Psoas muscle (tissue), 8 donors: ENCODE measurements around the gene GAST. TPM values are rescaled to one million over a fixed set of nuclear protein-coding genes. Genes with fewer than 3 reads are reported as not detected.

Source experiments
- ATAC-seq, 4 donors: fragments of 200-7000 bp; cut with Tn5 transposase; one replicate each; pipeline ENCODE4 v1.9.1; 2020; ENCODE audit warnings: moderate library complexity in 3 of 4, mild to moderate bottlenecking in 2 of 4
- DNase-seq, 2 donors: peaks; one replicate each; pipeline ENCODE4 v3.0.0-alpha.2; 2020
- H3K27ac ChIP-seq: fragments of 200-600 bp; one replicate; pipeline ENCODE4 v1.8.0; 2022
- H3K27me3 ChIP-seq, 3 donors: fragments of 200-600 bp in 1 of 3; one replicate each; pipeline versions ENCODE4 v1.6.1 to v1.8.0; 2013 to 2022; ENCODE audit warnings: low read length in 2 of 3, mild to moderate bottlenecking in 2 of 3, moderate library complexity in 1 of 3; ENCODE audit not compliant: insufficient read depth in 3 of 3
- H3K36me3 ChIP-seq, 2 donors: fragments of 200-600 bp in 1 of 2; one replicate each; pipeline versions ENCODE4 v1.6.1 to v1.8.0; 2013 to 2022; ENCODE audit warnings: low read depth in 1 of 2, mild to moderate bottlenecking in 1 of 2, moderate library complexity in 1 of 2; ENCODE audit not compliant: insufficient read depth in 1 of 2
- H3K4me1 ChIP-seq: fragments of 200-600 bp; one replicate; pipeline ENCODE4 v1.8.0; 2022
- H3K4me3 ChIP-seq: fragments of 200-600 bp; one replicate; pipeline ENCODE4 v1.8.0; 2022; ENCODE audit warnings: mild to moderate bottlenecking
- H3K9me3 ChIP-seq: fragments of 200-600 bp; one replicate; pipeline ENCODE4 v1.8.0; 2022
- CTCF ChIP-seq: fragments of 200-600 bp; IDR thresholded peaks from one replicate; pipeline ENCODE4 v1.8.0; 2022; ENCODE audit warnings: antibody characterized with exemption
- WGBS, 3 donors: extraction: QIAGEN DNeasy Blood & Tissue Kit; methylation state at CpG; one replicate each; pipeline versions ENCODE4 v1.1.6 to v1.1.7; 2013; 5-methylcytosine and 5-hydroxymethylcytosine counted together
- intact Hi-C, 2 donors: fragments of 100-400 bp; cut with DNase I; formaldehyde crosslinking; loops; one replicate each; pipeline versions ENCODE4 v1.11.0 to v1.14.2; 2022
- polyA plus RNA-seq, 3 donors: library from polyadenylated mRNA; stranded (reverse); fragments of 200-250 nt; gene quantifications; one replicate each; pipeline ENCODE4 v1.2.3, GENCODE V29; 2013
- total RNA-seq, 4 donors: library from RNA; stranded (reverse); fragmentation: NEBNext Ultra II Directional in 2 of 4; extraction: Animal tissue kit (Norgen Biotek cat#: 25700) in 2 of 4; gene quantifications; one replicate each; pipeline versions ENCODE4 v1.2.1 to v1.2.4, GENCODE V29; 2021 to 2023
- donor health status: healthy with polysubstance abuse.
- donor health status: DM: no; HTN: no; CAD: no; lungs with moderate emphysema.
- donor health status: Bipolar disorder and iron deficiency.
- donor health status: healthy.
- donor health status: DM: yes; HTN: yes; CAD: no.
- donor health status: DM: no; HTN: no; CAD: no.
- donor health status: DM: no; HTN: no; CAD: no.
- donor health status: DM: yes; HTN: yes; CAD: no.

GAST gene
- total and polyA plus RNA-seq, 7 donors = not detected

DNA sequence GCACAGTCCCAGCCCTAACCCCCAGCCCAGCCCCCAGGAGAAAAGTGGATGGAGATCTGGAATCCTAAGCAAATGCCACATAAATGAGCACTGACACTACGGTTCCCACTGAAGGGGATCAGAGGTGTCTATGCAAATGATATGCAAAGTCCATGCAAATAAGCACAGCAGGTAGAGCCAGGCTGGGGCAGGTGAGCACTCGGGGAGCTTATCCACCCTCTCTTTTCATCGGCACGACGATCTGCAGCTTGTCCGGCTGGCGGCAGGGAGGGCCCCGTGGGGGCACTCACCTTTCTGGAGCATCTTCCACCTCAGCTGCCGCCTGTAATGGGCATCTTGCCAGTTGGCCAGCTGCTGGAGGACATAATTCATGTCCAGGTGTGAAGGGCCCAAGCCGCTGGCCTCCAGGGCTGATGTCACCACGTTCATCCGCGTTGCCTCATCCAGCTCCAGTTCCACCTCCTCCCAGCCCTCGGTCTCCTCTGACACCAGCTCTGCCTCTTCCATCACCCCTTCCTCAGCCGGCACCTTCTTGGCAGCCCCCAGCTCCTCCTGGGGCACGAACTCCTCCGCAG, 12.4 kb downstream of the GAST start:
- H3K27me3 ChIP-seq = no peaks in the 10 kb centered on the region
- H3K9me3 ChIP-seq = no peaks in the 10 kb centered on the region
- 56 to 60% (median 59%) methylated on average over 16 to 17 of the region's 17 CpGs for WGBS, 3 donors
- no peaks in the 10 kb centered on the region for H3K4me1 ChIP-seq
- TF ChIP-seq CTCF = no peak
- intact Hi-C loops = no loop called here
- H3K4me3 ChIP-seq = no peak overlapping the region
- DNase-seq = no peak
- no peak overlapping the region for H3K27ac ChIP-seq
- no peaks in the 10 kb centered on the region for H3K36me3 ChIP-seq
- ATAC-seq = no peak

GRCh38 chr17:41725134-41725533, 13.0 kb downstream of the GAST start:
- Histone ChIP-seq H3K27ac (no peak overlapping the region), H3K27me3 (no peaks in the 10 kb centered on the region), H3K4me1 (no peaks in the 10 kb centered on the region), H3K36me3 (no peaks in the 10 kb centered on the region), H3K4me3 (no peak overlapping the region), H3K9me3 (no peaks in the 10 kb centered on the region)
- ATAC-seq = no peak
- TF ChIP-seq CTCF = no peak
- no peak for DNase-seq
- 81 to 83% (median 83%) methylated on average over 5 of the region's 5 CpGs for WGBS, 3 donors
- intact Hi-C loops = no loop called here

- DNase-seq (no peak), ATAC-seq (no peak)
- no peak for TF ChIP-seq CTCF
- intact Hi-C loops = no loop called here
- no peak overlapping the region for H3K4me3 ChIP-seq
- peaks cover 0 to 11% (median 0%) of the 10 kb centered on the region in 3 donors for H3K27me3 ChIP-seq
- H3K9me3 ChIP-seq = no peaks in the 10 kb centered on the region
- H3K27ac ChIP-seq = no peak overlapping the region
- H3K36me3 ChIP-seq = no peaks in the 10 kb centered on the region
- 67 to 74% (median 70%) methylated on average over 12 of the region's 12 CpGs for WGBS, 3 donors
- H3K4me1 ChIP-seq = no peaks in the 10 kb centered on the region
Measured at GRCh38 chr17:41728056-41728455, 15.9 kb downstream of the GAST start.

DNA sequence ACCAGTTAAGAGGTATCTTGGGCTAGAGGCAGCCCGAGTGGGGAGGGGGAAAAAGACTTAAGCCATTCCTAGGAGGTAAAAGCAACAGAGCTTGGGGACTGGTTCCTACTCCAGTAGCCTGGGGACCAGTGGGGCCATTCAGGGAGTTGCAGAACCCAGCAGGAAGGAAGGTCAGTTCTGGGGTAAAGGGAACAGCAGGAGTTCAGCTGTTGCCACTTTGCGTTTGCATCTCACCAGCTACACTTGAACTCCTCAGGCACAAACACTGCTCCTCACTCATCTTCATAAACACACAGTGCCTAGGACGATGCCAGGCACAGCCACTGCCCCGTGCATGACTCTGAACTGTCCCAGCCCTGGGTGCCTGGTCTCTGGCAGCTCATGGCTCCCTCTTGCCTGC, 18.3 kb downstream of the GAST start:
- Histone ChIP-seq H3K36me3 (no peaks in the 10 kb centered on the region), H3K27me3 (peaks cover 0 to 35% (median 10%) of the 10 kb centered on the region in 3 donors), H3K27ac (no peak overlapping the region), H3K9me3 (no peaks in the 10 kb centered on the region), H3K4me3 (no peak overlapping the region), H3K4me1 (peaks cover 15% of the 10 kb centered on the region)
- TF ChIP-seq CTCF = no peak
- intact Hi-C loops = loop anchor here in 1 of 2 donors (10.0 kb wide), 1 partner anchor 154 kb away; no protein-coding TSS in a partner anchor
- WGBS, 3 donors = 40 to 44% (median 43%) methylated on average over 4 of the region's 4 CpGs
- ATAC-seq = no peak
- no peak for DNase-seq

- Histone ChIP-seq H3K9me3 (no peaks in the 10 kb centered on the region), H3K36me3 (no peaks in the 10 kb centered on the region), H3K4me3 (no peak overlapping the region), H3K27ac (no peak overlapping the region), H3K4me1 (peaks cover 15% of the 10 kb centered on the region), H3K27me3 (peaks cover 0 to 48% (median 10%) of the 10 kb centered on the region in 3 donors)
- DNase-seq = no peak
- intact Hi-C loops = loop anchor here in 1 of 2 donors (10.0 kb wide), 1 partner anchor 153 kb away; no protein-coding TSS in a partner anchor
- TF ChIP-seq CTCF = no peak
- 41 to 75% (median 71%) methylated on average over 2 to 3 of the region's 3 CpGs for WGBS, 3 donors
- ATAC-seq = no peak
Measured at GRCh38 chr17:41731836-41732235, 19.7 kb downstream of the GAST start.
